Mucosa of descending colon (tissue), 3 donors: ENCODE data around the gene MYBL2. TPM values are rescaled to one million over a fixed set of nuclear protein-coding genes. Genes with fewer than 3 reads are reported as not detected.

Experiments used
- ATAC-seq: fragments of 200-7000 bp; cut with Tn5 transposase; one replicate; pipeline ENCODE4 v1.9.1; 2020; ENCODE audit warnings: mild to moderate bottlenecking, moderate library complexity
- DNase-seq, 3 donors: peaks; one replicate each; pipeline ENCODE4 v3.0.0-alpha.2; 2020
- H3K36me3 ChIP-seq: fragments of 200-600 bp; one replicate; pipeline ENCODE4 v1.8.0; 2021; ENCODE audit warnings: low read depth, mild to moderate bottlenecking
- H3K4me1 ChIP-seq: fragments of 200-600 bp; one replicate; pipeline ENCODE4 v1.8.0; 2021; ENCODE audit warnings: low read depth, mild to moderate bottlenecking
- H3K4me3 ChIP-seq: fragments of 200-600 bp; one replicate; pipeline ENCODE4 v1.8.0; 2021; ENCODE audit warnings: mild to moderate bottlenecking
- H3K9me3 ChIP-seq: fragments of 200-600 bp; one replicate; pipeline ENCODE4 v1.8.0; 2021; ENCODE audit warnings: mild to moderate bottlenecking
- intact Hi-C, 2 donors: fragments of 100-400 bp; cut with DNase I in 1 of 2; cut with micrococcal nuclease in 1 of 2; formaldehyde crosslinking; loops; one replicate each; pipeline versions ENCODE4 v1.11.0 to v1.11.1; 2022; cut with DNase I, micrococcal nuclease
- total RNA-seq, 3 donors: library from RNA; stranded (reverse); fragmentation: NEBNext Ultra II Directional in 2 of 3; extraction: Animal tissue kit (Norgen Biotek cat#: 25700) in 2 of 3; gene quantifications; one replicate each; pipeline versions ENCODE4 v1.2.1 to v1.2.4, GENCODE V29; 2021 to 2023
- TF ChIP-seq, protein P1 (sequence below): fragments of 200-600 bp; IDR thresholded peaks from one replicate; pipeline ENCODE4 v1.8.0; 2022; ENCODE audit warnings: antibody characterized with exemption, mild to moderate bottlenecking
- donor health status: DM: no; HTN: no; CAD: no; lungs with moderate emphysema.
- donor health status: DM: no; HTN: no; CAD: no.
- donor health status: DM: no; HTN: yes; CAD: no.

Gene MYBL2
- total RNA-seq, 3 donors from 2014 or later, result 1.9 to 19.5 (median 5.1) TPM

DNA sequence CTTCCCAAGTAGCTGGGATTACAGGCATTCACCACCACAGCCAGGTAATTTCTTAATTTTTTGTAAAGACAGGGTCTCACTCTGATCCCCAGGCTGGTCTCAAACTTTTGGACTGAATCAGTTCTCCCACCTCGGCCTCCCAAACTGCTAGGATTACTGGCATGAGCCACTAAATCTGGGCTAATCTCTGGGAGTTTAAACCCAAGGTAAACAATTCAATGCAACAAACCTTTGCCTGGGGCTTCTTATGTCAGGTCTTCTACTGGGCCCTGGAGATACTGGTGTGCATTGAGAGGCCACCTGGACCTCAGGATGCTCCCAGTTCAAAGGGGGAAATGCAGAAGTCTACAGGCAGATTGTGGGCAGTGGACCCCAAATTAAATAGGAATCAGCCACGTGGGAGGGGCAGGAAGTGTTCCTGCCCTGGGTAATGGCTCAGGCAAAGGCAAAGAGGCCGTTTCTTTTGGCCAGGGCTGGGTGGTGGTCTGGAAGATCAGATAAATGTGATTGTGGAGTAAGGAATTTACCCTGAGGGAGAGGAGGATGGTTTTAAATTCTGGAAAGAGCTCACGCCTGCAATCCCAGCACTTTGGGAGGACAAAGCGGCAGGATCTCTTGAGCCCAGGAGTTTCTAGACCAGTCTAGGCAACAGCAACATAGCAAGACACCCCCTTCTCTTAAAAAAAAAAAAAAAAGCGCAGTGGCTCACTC is 1.3 kb upstream of the MYBL2 start:
- Histone ChIP-seq H3K9me3 (no peaks in the 10 kb centered on the region), H3K4me3 (no peak overlapping the region), H3K36me3 (no peaks in the 10 kb centered on the region), H3K4me1 (peaks cover 16% of the 10 kb centered on the region)
- intact Hi-C loops, result no loop called here
- DNase-seq (peak in 1 of 3 donors; percentile 1), ATAC-seq (no peak)
- TF ChIP-seq, protein P1, sequence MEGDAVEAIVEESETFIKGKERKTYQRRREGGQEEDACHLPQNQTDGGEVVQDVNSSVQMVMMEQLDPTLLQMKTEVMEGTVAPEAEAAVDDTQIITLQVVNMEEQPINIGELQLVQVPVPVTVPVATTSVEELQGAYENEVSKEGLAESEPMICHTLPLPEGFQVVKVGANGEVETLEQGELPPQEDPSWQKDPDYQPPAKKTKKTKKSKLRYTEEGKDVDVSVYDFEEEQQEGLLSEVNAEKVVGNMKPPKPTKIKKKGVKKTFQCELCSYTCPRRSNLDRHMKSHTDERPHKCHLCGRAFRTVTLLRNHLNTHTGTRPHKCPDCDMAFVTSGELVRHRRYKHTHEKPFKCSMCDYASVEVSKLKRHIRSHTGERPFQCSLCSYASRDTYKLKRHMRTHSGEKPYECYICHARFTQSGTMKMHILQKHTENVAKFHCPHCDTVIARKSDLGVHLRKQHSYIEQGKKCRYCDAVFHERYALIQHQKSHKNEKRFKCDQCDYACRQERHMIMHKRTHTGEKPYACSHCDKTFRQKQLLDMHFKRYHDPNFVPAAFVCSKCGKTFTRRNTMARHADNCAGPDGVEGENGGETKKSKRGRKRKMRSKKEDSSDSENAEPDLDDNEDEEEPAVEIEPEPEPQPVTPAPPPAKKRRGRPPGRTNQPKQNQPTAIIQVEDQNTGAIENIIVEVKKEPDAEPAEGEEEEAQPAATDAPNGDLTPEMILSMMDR, result no peak

DNA sequence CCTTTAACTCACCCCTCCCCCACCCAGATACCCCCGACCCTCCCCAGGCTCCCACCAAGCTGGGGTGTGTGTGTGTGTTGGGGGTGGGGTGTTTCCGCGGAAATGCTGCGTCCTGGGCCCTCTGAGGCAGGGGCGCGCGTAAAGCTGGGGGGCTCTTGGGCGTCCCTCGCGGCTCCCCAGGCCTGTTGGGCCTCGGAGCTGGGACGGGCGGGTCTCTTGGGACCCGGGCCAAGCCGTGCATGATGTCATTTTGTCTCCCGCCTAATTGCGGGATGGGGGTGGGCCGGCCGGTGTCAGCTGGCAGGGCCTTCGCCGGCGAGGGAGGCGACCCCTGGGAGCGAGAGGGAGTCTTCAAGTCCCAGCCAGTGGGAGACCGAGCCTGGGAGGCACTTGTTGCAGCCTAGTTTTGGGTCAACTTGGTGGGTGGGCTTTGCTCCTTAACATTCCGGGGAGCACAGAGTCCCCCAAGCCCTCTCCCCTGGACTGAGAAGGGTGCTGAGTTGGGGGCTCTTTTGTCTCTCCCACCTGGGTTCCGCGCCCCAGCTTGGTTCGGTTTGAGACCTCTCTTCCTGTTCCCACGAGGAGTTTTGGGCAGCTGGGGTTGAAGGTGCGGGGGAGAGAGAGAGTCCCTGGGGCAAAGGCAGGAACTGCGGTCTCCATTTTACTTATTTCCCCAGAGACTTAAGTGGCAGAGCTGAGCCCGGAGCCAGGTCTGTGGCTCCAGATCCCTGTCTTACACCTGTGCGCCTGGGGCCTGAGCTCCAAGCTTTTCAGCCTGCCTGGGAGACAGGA is 623 bp downstream of the MYBL2 start:
- intact Hi-C loops, result no loop called here
- Histone ChIP-seq H3K9me3 (no peaks in the 10 kb centered on the region), H3K4me1 (peaks cover 16% of the 10 kb centered on the region), H3K36me3 (no peaks in the 10 kb centered on the region), H3K4me3 (no peak overlapping the region)
- no peak for ATAC-seq
- TF ChIP-seq, protein P1, result no peak
- peak in 2 of 3 donors; percentile 41 to 54 for DNase-seq

DNA sequence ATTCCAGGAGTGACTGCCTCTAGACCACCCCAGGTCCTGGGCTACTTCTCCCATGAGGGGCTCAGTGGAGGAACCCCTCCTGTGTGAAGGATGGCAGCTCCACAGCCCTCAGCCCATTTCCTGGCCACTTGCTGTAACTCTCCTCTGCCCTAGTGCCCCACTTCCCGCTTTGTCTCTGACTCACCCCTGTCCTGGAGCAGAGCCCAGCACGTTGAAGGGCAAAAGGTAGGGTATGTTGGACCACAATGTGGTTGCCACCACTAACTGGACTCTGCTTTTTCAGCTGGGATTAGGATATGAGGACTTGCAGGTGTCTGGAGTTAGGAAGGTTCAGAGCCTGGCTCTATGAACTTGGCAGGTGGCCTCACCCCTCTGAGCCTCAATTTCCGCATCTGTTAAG is 2.4 kb downstream of the MYBL2 start:
- peaks cover 10% of the 10 kb centered on the region for H3K4me1 ChIP-seq
- H3K9me3 ChIP-seq, result no peaks in the 10 kb centered on the region
- no peak overlapping the region for H3K4me3 ChIP-seq
- H3K36me3 ChIP-seq, result no peaks in the 10 kb centered on the region
- DNase-seq (no peak), ATAC-seq (peak; percentile 6)
- TF ChIP-seq, protein P1, result no peak
- intact Hi-C loops, result no loop called here

DNA sequence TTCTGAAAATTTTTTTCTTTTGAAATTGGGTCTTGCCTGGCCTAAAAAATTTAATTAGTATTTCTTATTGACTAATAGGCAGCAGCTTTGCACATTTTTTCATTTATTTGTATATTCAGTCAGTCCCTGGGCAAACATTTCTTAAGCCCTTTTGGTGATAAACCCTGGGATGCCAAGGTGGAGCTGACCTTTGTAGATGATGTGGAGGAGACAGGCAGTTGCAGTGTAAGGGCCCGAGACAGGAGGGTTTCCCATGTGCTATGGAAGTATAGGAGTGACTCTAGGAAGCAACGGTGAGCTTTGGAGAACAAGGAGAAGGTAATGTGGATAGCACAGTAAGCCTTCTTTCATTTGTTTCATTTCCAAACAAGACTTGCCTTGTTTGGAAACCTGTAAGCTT is 3.5 kb downstream of the MYBL2 start:
- TF ChIP-seq, protein P1, result no peak
- H3K4me1 ChIP-seq, result peaks cover 10% of the 10 kb centered on the region
- intact Hi-C loops, result no loop called here
- no peak for ATAC-seq
- H3K4me3 ChIP-seq, result no peak overlapping the region
- H3K9me3 ChIP-seq, result no peaks in the 10 kb centered on the region
- no peaks in the 10 kb centered on the region for H3K36me3 ChIP-seq
- no peak for DNase-seq

DNA sequence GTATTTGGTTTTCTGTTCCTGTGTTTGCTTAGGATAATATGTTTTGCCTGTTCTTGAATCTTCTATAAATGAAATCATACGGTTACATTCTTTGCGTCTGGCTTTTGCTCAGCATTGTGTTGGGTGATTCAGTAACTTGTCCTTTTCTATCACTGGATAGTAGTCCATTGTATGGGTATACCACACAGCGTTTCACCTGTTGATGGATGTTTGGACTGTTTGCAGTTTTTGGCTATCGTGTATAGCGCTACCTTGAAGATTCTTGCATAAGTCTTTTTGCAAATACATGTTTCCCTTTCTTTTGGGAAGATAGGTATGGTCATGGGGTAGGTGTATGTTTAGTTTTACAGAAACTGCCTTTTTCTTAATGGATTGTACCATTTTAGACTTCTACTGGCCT is 9.5 kb downstream of the MYBL2 start:
- DNase-seq (no peak), ATAC-seq (no peak)
- no peaks in the 10 kb centered on the region for H3K36me3 ChIP-seq
- no peaks in the 10 kb centered on the region for H3K4me1 ChIP-seq
- no peak overlapping the region for H3K4me3 ChIP-seq
- intact Hi-C loops, result no loop called here
- no peaks in the 10 kb centered on the region for H3K9me3 ChIP-seq
- TF ChIP-seq, protein P1, result no peak
